HCT116 (cell line): ENCODE results near the gene POFUT1. TPM values are rescaled to one million over a fixed set of nuclear protein-coding genes. Genes with fewer than 3 reads are reported as not detected.
"Not testable (repeated sequence)": the region's sequence is repeated elsewhere in the genome, so short reads cannot be mapped to it uniquely, and the experiment has no call there.

Experiments
- ATAC-seq: fragments of 200-7000 bp; cut with Tn5 transposase; 2 replicates; pipeline ENCODE4 v1.9.1; 2020; ENCODE audit warnings: mild to moderate bottlenecking, moderate library complexity
- BruUV-seq: library from RNA; stranded (reverse); fragments of 400-500 nt; replicated peaks from 2 replicates; lab custom pipeline; 2021; lab: Mats Ljungman, UMichigan
- CTCF ChIA-PET: fragments of 300-600 bp; sonication (Branson Sonifier 250); formaldehyde crosslinking; loops from one replicate; lab custom pipeline; 2021; ENCODE audit warnings: antibody characterized with exemption; lab: Charles Lee
- POLR2A ChIA-PET: fragments of 300-600, 350-600 bp; sonication (Branson Sonifier 250); formaldehyde crosslinking; loops from one replicate; lab custom pipeline; 2021; ENCODE audit warnings: antibody characterized with exemption; lab: Charles Lee
- RAD21 ChIA-PET, 2 experiments: fragments of 300-600 bp; sonication (Branson Sonifier 250); formaldehyde crosslinking; loops; one replicate each; lab custom pipeline; 2023; ENCODE audit warnings: low total read pairs in 2 of 2; ENCODE audit not compliant: uncharacterized antibody in 2 of 2, unreplicated experiment in 2 of 2, low non-redundant PET in 1 of 2; lab: Charles Lee
- DNase-seq: peaks from one replicate; pipeline ENCODE4 v3.0.0-alpha.2; 2010; ENCODE audit warnings: low read depth, low spot score
- H2AFZ ChIP-seq: fragments of 200-600 bp; shearing (Covaris generic), sonication (generic); 2 replicates; pipeline ENCODE4 v1.6.1; 2017; ENCODE audit warnings: low read depth, mixed run types, mixed read lengths, antibody characterized with exemption, low read length; ENCODE audit not compliant: poor library complexity, severe bottlenecking
- H3K27ac ChIP-seq: 2 replicates; pipeline ENCODE4 v1.5.1; 2012; ENCODE audit warnings: low read depth, low read length
- H3K27me3 ChIP-seq: fragments of 200-600 bp; sonication (generic); 2 replicates; pipeline ENCODE4 v1.6.1; 2016; ENCODE audit warnings: mixed run types, low read length, mixed read lengths; ENCODE audit not compliant: insufficient read depth
- H3K36me3 ChIP-seq, 2 experiments: fragments of 200-500 bp in 1 of 2; fragments of 200-600 bp in 1 of 2; sonication (Bioruptor generic) in 1 of 2; sonication (generic) in 1 of 2; 2 replicates each; pipeline versions ENCODE4 v1.5.1 to v1.6.1; 2014 to 2016; ENCODE audit warnings: low read length in 2 of 2, inconsistent platforms in 1 of 2, mixed read lengths in 1 of 2, mixed run types in 1 of 2; ENCODE audit not compliant: insufficient read depth in 2 of 2, control insufficient read depth in 1 of 2
- H3K4me1 ChIP-seq, 2 experiments: fragments of 200-600 bp in 1 of 2; sonication (generic) in 1 of 2; 2 replicates each; pipeline versions ENCODE4 v1.5.1 to v1.6.1; 2012 to 2017; ENCODE audit warnings: low read length in 2 of 2, inconsistent platforms in 1 of 2, mild to moderate bottlenecking in 1 of 2, mixed read lengths in 1 of 2, mixed run types in 1 of 2, moderate library complexity in 1 of 2; ENCODE audit not compliant: insufficient read depth in 2 of 2, control insufficient read depth in 1 of 2
- H3K4me2 ChIP-seq: fragments of 200-600 bp; sonication (generic); 2 replicates; pipeline ENCODE4 v1.6.1; 2017; ENCODE audit warnings: mixed run types, low read length, mixed read lengths
- H3K4me3 ChIP-seq, 2 experiments: fragments of 200-600 bp in 1 of 2; sonication (generic) in 1 of 2; replicated peaks in 1 of 2; 2 replicates each; pipeline ENCODE4 v1.5.1; 2011 to 2016; ENCODE audit warnings: low read length in 2 of 2, control low read depth in 1 of 2, low read depth in 1 of 2, mild to moderate bottlenecking in 1 of 2, mixed read lengths in 1 of 2, mixed run types in 1 of 2
- H3K79me2 ChIP-seq: fragments of 200-600 bp; sonication (generic); 2 replicates; pipeline ENCODE4 v1.6.1; 2017; ENCODE audit warnings: mild to moderate bottlenecking, mixed run types, low read length, moderate library complexity, mixed read lengths; ENCODE audit not compliant: insufficient read depth
- H3K9ac ChIP-seq: fragments of 200-600 bp; sonication (generic); 2 replicates; pipeline ENCODE4 v1.6.1; 2016; ENCODE audit warnings: low read length, mixed read lengths
- H3K9me2 ChIP-seq: fragments of 200-600 bp; sonication (generic), shearing (Covaris generic); 2 replicates; pipeline ENCODE4 v1.6.1; 2017; ENCODE audit warnings: mixed run types, mild to moderate bottlenecking, moderate library complexity; ENCODE audit not compliant: insufficient read depth
- H3K9me3 ChIP-seq, 2 experiments: fragments of 200-500 bp in 1 of 2; fragments of 200-600 bp in 1 of 2; sonication (Bioruptor generic) in 1 of 2; sonication (generic) in 1 of 2; 2 replicates each; pipeline ENCODE4 v1.6.1; 2014 to 2017; ENCODE audit warnings: low read length in 2 of 2, mixed read lengths in 2 of 2, inconsistent platforms in 1 of 2, low read depth in 1 of 2, mild to moderate bottlenecking in 1 of 2, mixed run types in 1 of 2, moderate library complexity in 1 of 2; ENCODE audit not compliant: control insufficient read depth in 1 of 2, insufficient read depth in 1 of 2
- H4K20me1 ChIP-seq: fragments of 200-600 bp; sonication (generic), shearing (Covaris generic); 2 replicates; pipeline ENCODE4 v1.6.1; 2017; ENCODE audit warnings: mixed run types, mild to moderate bottlenecking, moderate library complexity; ENCODE audit not compliant: insufficient read depth
- CBX3 ChIP-seq: IDR thresholded peaks from 2 replicates; pipeline ENCODE4 v1.6.1; 2012; ENCODE audit warnings: low read depth
- CTCF ChIP-seq, 3 experiments: fragments of 200-600 bp in 1 of 3; sonication (generic) in 1 of 3; IDR thresholded peaks in 2 of 3; conservative IDR thresholded peaks in 1 of 3; 2 replicates each; pipeline ENCODE4 v1.5.1; 2012 to 2017; ENCODE audit warnings: low read depth in 2 of 3, low read length in 2 of 3, antibody characterized with exemption in 1 of 3, borderline replicate concordance in 1 of 3, control low read depth in 1 of 3, mild to moderate bottlenecking in 1 of 3, mixed read lengths in 1 of 3, mixed run types in 1 of 3, moderate library complexity in 1 of 3; ENCODE audit not compliant: insufficient read depth in 1 of 3
- EGR1 ChIP-seq: IDR thresholded peaks from 2 replicates; pipeline ENCODE4 v1.6.1; 2012; ENCODE audit warnings: low read depth
- EZH2phosphoT487 ChIP-seq: fragments of 200-600 bp; IDR thresholded peaks from 2 replicates; pipeline ENCODE4 v1.6.1; 2018; ENCODE audit warnings: antibody characterized with exemption, borderline replicate concordance
- FOSL1 ChIP-seq: IDR thresholded peaks from 2 replicates; pipeline ENCODE4 v1.6.1; 2012; ENCODE audit warnings: low read depth
- MAX ChIP-seq: IDR thresholded peaks from 2 replicates; pipeline ENCODE4 v1.6.1; 2012
- POLR2AphosphoS5 ChIP-seq: IDR thresholded peaks from 2 replicates; pipeline ENCODE4 v1.6.1; 2011; ENCODE audit warnings: mild to moderate bottlenecking, low read depth, low read length, moderate library complexity
- RAD21 ChIP-seq: IDR thresholded peaks from 2 replicates; pipeline ENCODE4 v1.6.1; 2012; ENCODE audit warnings: low read depth, mild to moderate bottlenecking
- SRF ChIP-seq: IDR thresholded peaks from 2 replicates; pipeline ENCODE4 v1.6.1; 2012; ENCODE audit warnings: low read depth
- YY1 ChIP-seq: IDR thresholded peaks from 2 replicates; pipeline ENCODE4 v1.6.1; 2011; ENCODE audit warnings: low read length, low read depth, moderate library complexity, mild to moderate bottlenecking; ENCODE audit not compliant: insufficient replicate concordance; ENCODE audit errors: extremely low read depth
- ZFX ChIP-seq: fragments of 450-650 bp; IDR thresholded peaks from 2 replicates; pipeline ENCODE4 v1.6.1; 2017
- intact Hi-C: fragments of 100-400 bp; cut with micrococcal nuclease; formaldehyde crosslinking; loops from 2 replicates; pipeline ENCODE4 v1.10.0; 2022
- total RNA-seq: library from RNA; stranded (reverse); gene quantifications from one replicate; pipeline ENCODE4 v1.2.1, GENCODE V29; 2021; ENCODE audit not compliant: unreplicated experiment

The POFUT1 gene
- total RNA-seq, 1 experiment from 2014 or later = 34.5 TPM

GRCh38 chr20:32274359-32274758 lies 66.7 kb downstream of the POFUT1 start:
- ChIA-PET RAD21 (no interaction called here), CTCF (no interaction called here), POLR2A (no interaction called here)
- Histone ChIP-seq H3K27ac (no peak overlapping the region), H4K20me1 (no peaks in the 10 kb centered on the region), H2AFZ (no peak overlapping the region), H3K9me2 (no peaks in the 10 kb centered on the region), H3K36me3 (no peaks in the 10 kb centered on the region), H3K9ac (no peak overlapping the region), H3K9me3 (0 out of 4 replicates have a peak, but pooled peaks cover 0 to 3% of the 10 kb centered on the region in 2 experiments), H3K4me2 (no peak overlapping the region), H3K4me1 (peaks cover 8 to 14% of the 10 kb centered on the region in 2 experiments), H3K79me2 (peaks cover 12% of the 10 kb centered on the region), H3K27me3 (no peaks in the 10 kb centered on the region), H3K4me3 (no peak overlapping the region)
- no TSS peak for BruUV-seq
- DNase-seq (no peak), ATAC-seq (no peak)
- intact Hi-C loops = no loop called here
- TF ChIP-seq CBX3 (no peak), MAX (no peak), FOSL1 (no peak), RAD21 (no peak), EGR1 (no peak), CTCF (IDR thresholded peaks at IDR 0.05 in 2 of 3, conservative IDR thresholded peaks at IDR 0.05 in 1 of 3; ENCODE audit: borderline replicate concordance in 1 of 3, insufficient read depth in 1 of 3, low read depth in 2 of 3, low read length in 2 of 3) (no peak), SRF (no peak), ZFX (no peak), YY1 (no peak), POLR2AphosphoS5 (no peak), EZH2phosphoT487 (no peak)

GRCh38 chr20:32275163-32275562 lies 67.5 kb downstream of the POFUT1 start:
- POLR2A ChIA-PET, H3K36me3 ChIP-seq, intact Hi-C loops, H3K9me3 ChIP-seq, H3K4me2 ChIP-seq, H3K4me3 ChIP-seq, BruUV-seq, H3K27me3 ChIP-seq, H2AFZ ChIP-seq, H4K20me1 ChIP-seq, H3K9ac ChIP-seq, DNase-seq, CTCF ChIA-PET, H3K27ac ChIP-seq, H3K9me2 ChIP-seq, RAD21 ChIA-PET, ATAC-seq: not testable (repeated sequence)
- Histone ChIP-seq H3K79me2 (peaks cover 19% of the 10 kb centered on the region), H3K4me1 (peaks cover 7 to 14% of the 10 kb centered on the region in 2 experiments)
